Activated CD4-positive, alpha-beta memory T cell treated with anti-CD3 and anti-CD28 coated beads, Interleukin-2, amount 10 ng/mL, durations not matched to agents 7 days and 5 days (primary cell): ENCODE results near the gene FBXL3. TPM values are rescaled to one million over a fixed set of nuclear protein-coding genes. Genes with fewer than 3 reads are reported as not detected.
A peak's percentile ranks its signal among the peaks of the same experiment; 100 is the strongest.

Experiments used
- CTCF ChIA-PET: fragments of 350-600 bp; sonication (Branson Sonifier 250); formaldehyde crosslinking; loops from one replicate; lab custom pipeline; 2021; ENCODE audit warnings: antibody characterized with exemption, inconsistent platforms; lab: Charles Lee
- POLR2A ChIA-PET: fragments of 350-600 bp; sonication (Branson Sonifier 250); formaldehyde crosslinking; loops from one replicate; lab custom pipeline; 2021; ENCODE audit warnings: antibody characterized with exemption; lab: Charles Lee
- DNase-seq: peaks from one replicate; pipeline ENCODE4 v3.0.0-alpha.2; 2020
- H3K27ac Mint-ChIP-seq: one replicate; pipeline ENCODE4 v1.8.0; 2021; ENCODE audit warnings: mild to moderate bottlenecking, mixed read lengths
- H3K27me3 Mint-ChIP-seq: one replicate; pipeline ENCODE4 v1.8.0; 2021; ENCODE audit warnings: mixed read lengths
- H3K36me3 Mint-ChIP-seq: one replicate; pipeline ENCODE4 v1.8.0; 2021; ENCODE audit warnings: low read depth, mixed read lengths
- H3K4me1 Mint-ChIP-seq: one replicate; pipeline ENCODE4 v1.8.0; 2021; ENCODE audit warnings: mixed read lengths
- H3K4me3 Mint-ChIP-seq: one replicate; pipeline ENCODE4 v1.8.0; 2021; ENCODE audit warnings: mild to moderate bottlenecking, mixed read lengths
- H3K9me3 Mint-ChIP-seq: one replicate; pipeline ENCODE4 v1.8.0; 2021; ENCODE audit warnings: mixed read lengths
- total RNA-seq, 2 experiments: library from RNA; stranded (reverse); gene quantifications; one replicate each; pipeline ENCODE4 v1.2.3, GENCODE V29; 2021

The FBXL3 gene
- total RNA-seq, 2 experiments from 2014 or later, result 38.6 to 43.3 TPM

GRCh38 chr13:77040835-77041234 lies 13.9 kb upstream of the FBXL3 start:
- CTCF ChIA-PET, result interaction anchor here (1.1 kb wide), 1 partner anchor 13 kb away, joined by 3 read pairs; no protein-coding TSS in a partner anchor

DNA sequence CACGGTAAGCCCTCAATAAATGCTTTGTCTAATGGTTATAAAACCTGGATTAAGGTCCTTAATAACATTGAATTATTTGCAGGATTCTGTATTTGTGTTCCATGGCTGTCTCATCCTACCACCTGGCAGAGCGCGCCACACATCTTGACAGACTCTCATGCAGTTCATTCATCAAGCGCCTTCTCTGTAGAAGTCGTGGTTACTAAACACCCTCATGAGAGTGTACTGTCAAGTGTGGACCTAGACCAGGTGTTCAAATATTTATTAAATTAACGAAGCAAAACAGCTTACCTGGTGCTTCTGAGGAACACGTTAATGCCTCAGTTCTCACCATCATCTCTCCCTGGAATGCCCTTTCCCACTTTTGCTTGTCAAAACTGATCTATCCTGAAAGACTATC lies 13.1 kb upstream of the FBXL3 start:
- H3K4me1 Mint-ChIP-seq, result peaks cover 1% of the 10 kb centered on the region
- DNase-seq, result no peak
- H3K27me3 Mint-ChIP-seq, result no peaks in the 10 kb centered on the region
- H3K36me3 Mint-ChIP-seq, result peaks cover 12% of the 10 kb centered on the region
- CTCF ChIA-PET, result interaction anchor here (1.1 kb wide), 1 partner anchor 13 kb away, joined by 3 read pairs; no protein-coding TSS in a partner anchor
- POLR2A ChIA-PET, result no interaction called here
- H3K9me3 Mint-ChIP-seq, result peaks cover 2% of the 10 kb centered on the region
- no peak overlapping the region for H3K27ac Mint-ChIP-seq
- no peak overlapping the region for H3K4me3 Mint-ChIP-seq

More at GRCh38 chr13:77040835-77041234, 13.9 kb upstream of the FBXL3 start:
- Mint-ChIP-seq H3K9me3 (peaks cover 2% of the 10 kb centered on the region), H3K27me3 (no peaks in the 10 kb centered on the region), H3K27ac (no peak overlapping the region), H3K4me1 (peaks cover 1% of the 10 kb centered on the region), H3K4me3 (no peak overlapping the region), H3K36me3 (peaks cover 16% of the 10 kb centered on the region)
- no peak for DNase-seq
- POLR2A ChIA-PET, result interaction anchor here (2.8 kb wide), 1 partner anchor 14 kb away, joined by 18 read pairs; the partner anchor contains the start of gene FBXL3

DNA sequence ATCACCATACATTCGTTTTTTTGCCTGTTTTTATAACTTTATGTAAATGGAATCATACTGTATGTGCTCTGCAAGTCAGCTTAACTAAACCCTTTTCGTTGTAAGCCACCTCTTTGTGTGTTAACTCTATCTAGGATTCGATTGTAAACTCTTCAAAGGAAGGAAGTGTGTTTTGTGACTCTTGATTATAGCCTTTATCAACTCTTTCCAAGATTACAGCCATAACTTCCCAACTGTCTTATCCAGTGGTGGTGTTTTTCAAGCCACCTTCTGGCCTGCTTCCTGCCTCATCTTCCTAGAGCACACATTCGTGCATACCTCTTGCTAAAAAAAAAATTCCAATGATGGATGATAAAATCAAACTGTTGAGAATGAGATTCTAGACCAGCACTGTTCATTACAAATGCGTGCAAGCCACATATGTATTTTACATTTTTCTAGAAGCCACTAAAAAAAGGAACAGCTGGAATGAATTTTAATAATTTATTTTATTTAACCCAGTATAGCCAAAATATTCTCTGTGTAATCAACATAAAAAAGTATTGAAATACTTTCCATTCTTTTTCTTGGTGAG lies 12.0 kb upstream of the FBXL3 start:
- Mint-ChIP-seq H3K4me1 (peaks cover 1% of the 10 kb centered on the region), H3K27ac (no peak overlapping the region), H3K27me3 (no peaks in the 10 kb centered on the region), H3K36me3 (peaks cover 9% of the 10 kb centered on the region), H3K4me3 (no peak overlapping the region), H3K9me3 (peaks cover 2% of the 10 kb centered on the region)
- ChIA-PET POLR2A (no interaction called here), CTCF (no interaction called here)
- DNase-seq, result no peak

- H3K27me3 Mint-ChIP-seq, result no peaks in the 10 kb centered on the region
- H3K36me3 Mint-ChIP-seq, result no peaks in the 10 kb centered on the region
- H3K4me3 Mint-ChIP-seq, result no peak overlapping the region
- H3K4me1 Mint-ChIP-seq, result peaks cover 1% of the 10 kb centered on the region
- ChIA-PET CTCF (no interaction called here), POLR2A (interaction anchor here (2.4 kb wide), 1 partner anchor 9 kb away, joined by 14 read pairs; the partner anchor contains the start of gene FBXL3)
- DNase-seq, result no peak
- H3K27ac Mint-ChIP-seq, result no peak overlapping the region
- H3K9me3 Mint-ChIP-seq, result peaks cover 2% of the 10 kb centered on the region
Observed at GRCh38 chr13:77036279-77036678, 9.3 kb upstream of the FBXL3 start.

- DNase-seq, result no peak
- peaks cover under 1% of the 10 kb centered on the region for H3K36me3 Mint-ChIP-seq
- POLR2A ChIA-PET, result interaction anchor here (2.4 kb wide), 1 partner anchor 8 kb away, joined by 14 read pairs; the partner anchor contains the start of gene FBXL3
- CTCF ChIA-PET, result no interaction called here
- H3K9me3 Mint-ChIP-seq, result peaks cover 2% of the 10 kb centered on the region
- H3K27me3 Mint-ChIP-seq, result no peaks in the 10 kb centered on the region
- no peak overlapping the region for H3K4me3 Mint-ChIP-seq
- no peak overlapping the region for H3K27ac Mint-ChIP-seq
- H3K4me1 Mint-ChIP-seq, result peaks cover 1% of the 10 kb centered on the region
Observed at GRCh38 chr13:77034881-77035280, 7.9 kb upstream of the FBXL3 start.

GRCh38 chr13:77033717-77034302 lies 6.9 kb upstream of the FBXL3 start:
- H3K27me3 Mint-ChIP-seq, result peaks cover under 1% of the 10 kb centered on the region
- POLR2A ChIA-PET, result no interaction called here
- CTCF ChIA-PET, result no interaction called here
- no peak overlapping the region for H3K4me3 Mint-ChIP-seq
- H3K36me3 Mint-ChIP-seq, result peaks cover 2% of the 10 kb centered on the region
- no peak overlapping the region for H3K27ac Mint-ChIP-seq
- peaks cover 1% of the 10 kb centered on the region for H3K4me1 Mint-ChIP-seq
- no peak for DNase-seq
- peaks cover 2% of the 10 kb centered on the region for H3K9me3 Mint-ChIP-seq

GRCh38 chr13:77031656-77032243 lies 4.8 kb upstream of the FBXL3 start:
- DNase-seq, result no peak
- H3K4me3 Mint-ChIP-seq, result no peak overlapping the region
- no peak overlapping the region for H3K27ac Mint-ChIP-seq
- ChIA-PET CTCF (interaction anchor here (1.5 kb wide), 1 partner anchor 11 kb away, joined by 4 read pairs; no protein-coding TSS in a partner anchor), POLR2A (no interaction called here)
- peaks cover 2% of the 10 kb centered on the region for H3K9me3 Mint-ChIP-seq
- peaks cover 2% of the 10 kb centered on the region for H3K36me3 Mint-ChIP-seq
- H3K4me1 Mint-ChIP-seq, result peaks cover 16% of the 10 kb centered on the region
- H3K27me3 Mint-ChIP-seq, result peaks cover 2% of the 10 kb centered on the region

DNA sequence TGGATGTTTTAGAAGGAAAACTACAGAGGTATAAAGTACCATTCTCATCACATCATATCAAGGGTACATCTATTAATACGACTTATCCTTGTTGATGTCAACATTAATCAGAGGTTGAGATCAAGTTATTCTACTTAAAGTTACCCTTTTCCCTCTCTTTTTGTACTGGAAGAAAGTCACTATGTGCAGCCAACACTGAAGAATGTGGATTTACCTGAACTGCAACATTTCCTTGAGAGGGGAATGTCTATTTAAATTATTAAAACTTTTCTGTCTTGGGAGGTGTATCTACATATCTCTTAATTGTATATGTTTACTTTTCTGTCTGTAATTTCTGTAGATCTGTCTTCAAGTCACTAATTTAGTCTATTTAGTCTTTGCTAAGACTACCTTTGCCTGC lies 2.5 kb upstream of the FBXL3 start:
- DNase-seq, result no peak
- Mint-ChIP-seq H3K36me3 (peaks cover 10% of the 10 kb centered on the region), H3K27ac (no peak overlapping the region), H3K9me3 (no peaks in the 10 kb centered on the region), H3K4me3 (no peak overlapping the region), H3K27me3 (peaks cover 2% of the 10 kb centered on the region), H3K4me1 (peaks cover 25% of the 10 kb centered on the region)
- POLR2A ChIA-PET, result no interaction called here
- CTCF ChIA-PET, result no interaction called here

DNA sequence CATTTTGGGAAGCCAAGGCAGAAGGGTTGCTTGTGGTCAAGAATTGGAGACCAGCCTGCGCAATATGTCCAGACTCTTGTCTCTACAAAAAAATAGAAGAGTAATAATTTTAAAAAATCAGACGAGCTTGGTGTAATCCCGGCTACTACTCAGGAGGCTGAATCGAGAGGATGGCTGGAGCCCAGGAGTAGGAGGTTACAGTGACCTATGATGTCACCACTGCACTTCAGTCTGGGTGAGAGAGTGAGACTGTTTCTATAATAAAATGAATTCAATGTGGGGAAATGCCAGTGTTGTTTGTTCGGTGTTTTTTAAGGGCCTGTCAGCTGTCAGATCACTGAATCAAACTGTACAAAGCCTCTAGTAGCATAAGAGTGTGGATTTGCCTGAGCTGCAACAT lies 1.2 kb upstream of the FBXL3 start:
- Mint-ChIP-seq H3K4me1 (peaks cover 36% of the 10 kb centered on the region), H3K36me3 (peaks cover 18% of the 10 kb centered on the region), H3K4me3 (peak overlapping the region; percentile 92), H3K9me3 (no peaks in the 10 kb centered on the region), H3K27me3 (peaks cover 2% of the 10 kb centered on the region), H3K27ac (peak overlapping the region; percentile 98)
- ChIA-PET CTCF (interaction anchor here (1.0 to 4.1 kb wide), 3 partner anchors 12 to 451 kb away, joined by 3 to 28 read pairs (median 3); partner anchors contain the start of gene CLN5), POLR2A (interaction anchor here (1.3 to 4.8 kb wide), 8 partner anchors 9 to 300 kb away, joined by 3 to 162 read pairs (median 18); partner anchors contain the start of genes CLN5, KCTD12 and MYCBP2)
- no peak for DNase-seq

- POLR2A ChIA-PET, result interaction anchor here (1.0 to 4.8 kb wide), 22 partner anchors 9 to 452 kb away, joined by 3 to 162 read pairs (median 8); partner anchors contain the start of genes CLN5, KCTD12 and MYCBP2
- H3K27ac Mint-ChIP-seq, result peak overlapping the region; percentile 94
- CTCF ChIA-PET, result interaction anchor here (0.8 to 4.1 kb wide), 6 partner anchors 9 to 452 kb away, joined by 3 to 28 read pairs (median 8); partner anchors contain the start of genes CLN5 and MYCBP2
Observed at GRCh38 chr13:77026255-77026860, 601 bp downstream of the FBXL3 start.

GRCh38 chr13:77022341-77022740 lies 4.6 kb downstream of the FBXL3 start:
- no peak overlapping the region for H3K27ac Mint-ChIP-seq
- peaks cover 56% of the 10 kb centered on the region for H3K4me1 Mint-ChIP-seq
- no peak for DNase-seq
- CTCF ChIA-PET, result interaction anchor here (1.0 kb wide), 1 partner anchor 11 kb away, joined by 4 read pairs; no protein-coding TSS in a partner anchor
- H3K9me3 Mint-ChIP-seq, result no peaks in the 10 kb centered on the region
- peaks cover 45% of the 10 kb centered on the region for H3K36me3 Mint-ChIP-seq
- POLR2A ChIA-PET, result interaction anchor here (0.9 to 1.5 kb wide), 3 partner anchors 12 to 307 kb away, joined by 3 to 5 read pairs (median 4); no protein-coding TSS in a partner anchor
- no peak overlapping the region for H3K4me3 Mint-ChIP-seq
- H3K27me3 Mint-ChIP-seq, result no peaks in the 10 kb centered on the region

More at GRCh38 chr13:77026255-77026860, 601 bp downstream of the FBXL3 start:
- H3K4me3 Mint-ChIP-seq, result peak overlapping the region; percentile 95
- no peaks in the 10 kb centered on the region for H3K9me3 Mint-ChIP-seq
- peaks cover 53% of the 10 kb centered on the region for H3K4me1 Mint-ChIP-seq
- DNase-seq, result peak; percentile 87
- peaks cover 30% of the 10 kb centered on the region for H3K36me3 Mint-ChIP-seq
- H3K27me3 Mint-ChIP-seq, result peaks cover 2% of the 10 kb centered on the region

DNA sequence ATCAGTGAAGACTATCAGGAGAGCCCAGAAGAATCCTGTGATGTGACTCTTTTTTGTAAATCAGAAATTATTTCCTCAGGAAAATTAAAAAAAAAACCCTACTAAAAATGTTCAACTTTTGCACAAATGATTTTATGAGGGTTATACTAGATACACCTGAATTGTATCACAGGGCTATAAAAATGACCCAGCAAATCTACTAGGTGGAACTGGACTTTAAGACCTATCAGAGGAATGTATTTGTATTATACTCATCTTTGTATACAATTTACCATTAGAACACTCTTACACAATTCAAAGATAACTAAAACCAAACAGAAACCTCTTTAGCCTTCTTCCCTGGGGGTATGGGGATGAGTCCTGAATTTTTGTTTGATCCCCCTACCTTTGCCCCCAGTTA lies 7.2 kb downstream of the FBXL3 start:
- ChIA-PET POLR2A (interaction anchor here (4.9 to 7.0 kb wide), 2 partner anchors 7 to 27 kb away, joined by 20 to 62 read pairs; partner anchors contain the start of genes CLN5 and FBXL3), CTCF (interaction anchor here (0.6 kb wide), 1 partner anchor 459 kb away, joined by 5 read pairs; no protein-coding TSS in a partner anchor)
- no peak for DNase-seq
- Mint-ChIP-seq H3K4me3 (no peak overlapping the region), H3K9me3 (no peaks in the 10 kb centered on the region), H3K27me3 (no peaks in the 10 kb centered on the region), H3K27ac (no peak overlapping the region), H3K4me1 (peaks cover 46% of the 10 kb centered on the region), H3K36me3 (peaks cover 59% of the 10 kb centered on the region)
